Spleen (tissue), 11 donors: ENCODE results near the gene IRF2BP2. TPM values are rescaled to one million over a fixed set of nuclear protein-coding genes. Genes with fewer than 3 reads are reported as not detected.

Experiments used
- DNase-seq: peaks from one replicate; pipeline ENCODE4 v3.0.0-alpha.2; 2020
- H3K27ac ChIP-seq, 8 donors: fragments of 200-600 bp; sonication (generic) in 7 of 8; 1 replicate in 4 of 8; 2 replicates in 4 of 8; pipeline versions ENCODE4 v1.5.0 to v1.8.0; 2016 to 2021; ENCODE audit warnings: inconsistent platforms in 4 of 8, mild to moderate bottlenecking in 4 of 8, moderate library complexity in 1 of 8
- H3K27me3 ChIP-seq, 7 donors: fragments of 200-600 bp; sonication (generic) in 6 of 7; replicated peaks in 1 of 7; 1 replicate in 4 of 7; 2 replicates in 3 of 7; pipeline versions ENCODE4 v1.5.0 to v1.8.0; 2016 to 2021; ENCODE audit warnings: inconsistent platforms in 3 of 7, mild to moderate bottlenecking in 1 of 7
- H3K36me3 ChIP-seq, 6 donors: fragments of 200-600 bp; sonication (generic) in 5 of 6; 1 replicate in 4 of 6; 2 replicates in 2 of 6; pipeline versions ENCODE4 v1.5.0 to v1.8.0; 2016 to 2021; ENCODE audit warnings: inconsistent platforms in 2 of 6
- H3K4me1 ChIP-seq, 6 donors: fragments of 200-600 bp; sonication (generic) in 5 of 6; 1 replicate in 3 of 6; 2 replicates in 3 of 6; pipeline versions ENCODE4 v1.5.0 to v1.8.0; 2016 to 2021; ENCODE audit warnings: inconsistent platforms in 3 of 6
- H3K4me3 ChIP-seq, 8 donors: fragments of 200-600 bp; sonication (generic) in 7 of 8; 1 replicate in 4 of 8; 2 replicates in 4 of 8; pipeline versions ENCODE4 v1.5.0 to v1.8.0; 2016 to 2021; ENCODE audit warnings: inconsistent platforms in 4 of 8, mild to moderate bottlenecking in 4 of 8, moderate library complexity in 2 of 8
- H3K9me3 ChIP-seq, 8 donors: fragments of 200-600 bp; sonication (generic) in 7 of 8; 1 replicate in 4 of 8; 2 replicates in 4 of 8; pipeline versions ENCODE4 v1.5.0 to v1.8.0; 2016 to 2021; ENCODE audit warnings: inconsistent platforms in 4 of 8
- POLR2A ChIP-seq, 3 donors: fragments of 450-650 bp; IDR thresholded peaks; one replicate each; pipeline ENCODE4 v1.5.1; 2017; ENCODE audit warnings: antibody characterized with exemption in 3 of 3, mild to moderate bottlenecking in 1 of 3
- POLR2AphosphoS5 ChIP-seq, 3 donors: sonication (generic); formaldehyde crosslinking; IDR thresholded peaks; one replicate each; pipeline ENCODE4 v1.5.1; 2017; ENCODE audit warnings: antibody characterized with exemption in 3 of 3
- WGBS, 5 donors: extraction: QIAGEN DNeasy Blood & Tissue Kit in 3 of 5; methylation state at CpG; one replicate each; pipeline versions ENCODE4 v1.1.5 to v1.1.7; 2013 to 2018; 5-methylcytosine and 5-hydroxymethylcytosine counted together
- intact Hi-C: fragments of 100-400 bp; cut with DNase I; formaldehyde crosslinking; loops from one replicate; pipeline ENCODE4 v1.15.0; 2023; ENCODE audit warnings: low total_unique reads
- polyA plus RNA-seq, 3 donors: library from polyadenylated mRNA; stranded (reverse); fragments of 200-250 nt; gene quantifications; one replicate each; pipeline ENCODE4 v1.2.1, GENCODE V29; 2013
- total RNA-seq, 7 donors: library from RNA; depleted of rRNA in 3 of 7; stranded (reverse); fragments of >200 nt in 3 of 7; fragmentation: NEBNext Ultra II Directional in 4 of 7; extraction: Animal tissue kit (Norgen Biotek cat#: 25700) in 4 of 7; gene quantifications; one replicate each; pipeline versions ENCODE4 v1.1.0 to v1.2.1, GENCODE V29; 2016 to 2021
- TF ChIP-seq, protein P1 (sequence below), 11 experiments: fragments of 200-600 bp in 7 of 11; fragments of 450-650 bp in 4 of 11; sonication (generic) in 4 of 11; IDR thresholded peaks in 8 of 11; conservative IDR thresholded peaks in 3 of 11; 1 replicate in 7 of 11; 2 replicates in 4 of 11; pipeline versions ENCODE4 v1.4.0 to v1.8.0; 2016 to 2021; ENCODE audit warnings: antibody characterized with exemption in 11 of 11, inconsistent platforms in 4 of 11, mild to moderate bottlenecking in 1 of 11
- donor health status: healthy with polysubstance abuse.
- donor health status: DM: no; HTN: no; CAD: no; lungs with moderate emphysema.
- donor health status: DM: no; HTN: no; CAD: no.
- donor health status: Bipolar disorder and iron deficiency.
- donor health status: healthy.
- donor health status: DM: no; HTN: no; CAD: no.
- donor health status: DM: yes; HTN: yes; CAD: no.

IRF2BP2 gene
- total and polyA plus RNA-seq, 10 donors, result 39.1 to 109 (median 60.3) TPM

DNA sequence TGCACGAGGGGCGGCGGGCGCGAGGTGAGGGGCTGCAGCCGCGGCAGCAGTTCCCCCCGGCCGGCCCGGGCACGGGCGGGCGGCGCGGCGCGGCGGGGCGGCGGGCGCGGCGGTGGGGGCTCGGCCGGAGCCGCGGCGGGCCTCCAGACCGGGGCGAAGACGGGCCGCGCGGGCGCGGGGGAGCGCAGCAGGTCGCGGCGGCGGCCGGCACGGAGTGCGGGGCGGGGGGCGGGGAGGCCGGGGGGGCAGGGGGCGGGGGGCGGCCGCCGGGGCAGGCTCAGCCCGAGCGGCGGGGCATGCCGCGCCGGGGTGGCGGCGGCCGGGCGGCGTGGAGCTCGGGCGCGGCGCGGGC is 311 bp downstream of the IRF2BP2 start:
- DNase-seq, result peak; percentile 85
- 0% methylated on average over 9 to 67 of the region's 67 CpGs; no CpG with 5 or more reads in 3 of the 5 donors for WGBS, 5 donors
- peaks cover 0 to 37% (median 9%) of the 10 kb centered on the region in 6 donors for H3K36me3 ChIP-seq
- peaks cover 36 to 79% (median 69%) of the 10 kb centered on the region in 6 donors for H3K4me1 ChIP-seq
- no peaks in the 10 kb centered on the region for H3K27me3 ChIP-seq
- peak overlapping the region in 7 of 8 donors; percentile 40 to 89 (median 65) for H3K4me3 ChIP-seq
- TF ChIP-seq POLR2AphosphoS5 (IDR thresholded peaks at IDR 0.05), result no peak
- TF ChIP-seq, protein P1, sequence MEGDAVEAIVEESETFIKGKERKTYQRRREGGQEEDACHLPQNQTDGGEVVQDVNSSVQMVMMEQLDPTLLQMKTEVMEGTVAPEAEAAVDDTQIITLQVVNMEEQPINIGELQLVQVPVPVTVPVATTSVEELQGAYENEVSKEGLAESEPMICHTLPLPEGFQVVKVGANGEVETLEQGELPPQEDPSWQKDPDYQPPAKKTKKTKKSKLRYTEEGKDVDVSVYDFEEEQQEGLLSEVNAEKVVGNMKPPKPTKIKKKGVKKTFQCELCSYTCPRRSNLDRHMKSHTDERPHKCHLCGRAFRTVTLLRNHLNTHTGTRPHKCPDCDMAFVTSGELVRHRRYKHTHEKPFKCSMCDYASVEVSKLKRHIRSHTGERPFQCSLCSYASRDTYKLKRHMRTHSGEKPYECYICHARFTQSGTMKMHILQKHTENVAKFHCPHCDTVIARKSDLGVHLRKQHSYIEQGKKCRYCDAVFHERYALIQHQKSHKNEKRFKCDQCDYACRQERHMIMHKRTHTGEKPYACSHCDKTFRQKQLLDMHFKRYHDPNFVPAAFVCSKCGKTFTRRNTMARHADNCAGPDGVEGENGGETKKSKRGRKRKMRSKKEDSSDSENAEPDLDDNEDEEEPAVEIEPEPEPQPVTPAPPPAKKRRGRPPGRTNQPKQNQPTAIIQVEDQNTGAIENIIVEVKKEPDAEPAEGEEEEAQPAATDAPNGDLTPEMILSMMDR (IDR thresholded peaks at IDR 0.05 in 8 of 11, conservative IDR thresholded peaks at IDR 0.05 in 3 of 11), result no peak
- TF ChIP-seq POLR2A (IDR thresholded peaks at IDR 0.05), result no peak
- no peaks in the 10 kb centered on the region for H3K9me3 ChIP-seq
- H3K27ac ChIP-seq, result peak overlapping the region; percentile 99 to 100 (median 100)
- intact Hi-C loops, result loop anchor here (5.0 kb wide), 1 partner anchor 113 kb away; no protein-coding TSS in a partner anchor

DNA sequence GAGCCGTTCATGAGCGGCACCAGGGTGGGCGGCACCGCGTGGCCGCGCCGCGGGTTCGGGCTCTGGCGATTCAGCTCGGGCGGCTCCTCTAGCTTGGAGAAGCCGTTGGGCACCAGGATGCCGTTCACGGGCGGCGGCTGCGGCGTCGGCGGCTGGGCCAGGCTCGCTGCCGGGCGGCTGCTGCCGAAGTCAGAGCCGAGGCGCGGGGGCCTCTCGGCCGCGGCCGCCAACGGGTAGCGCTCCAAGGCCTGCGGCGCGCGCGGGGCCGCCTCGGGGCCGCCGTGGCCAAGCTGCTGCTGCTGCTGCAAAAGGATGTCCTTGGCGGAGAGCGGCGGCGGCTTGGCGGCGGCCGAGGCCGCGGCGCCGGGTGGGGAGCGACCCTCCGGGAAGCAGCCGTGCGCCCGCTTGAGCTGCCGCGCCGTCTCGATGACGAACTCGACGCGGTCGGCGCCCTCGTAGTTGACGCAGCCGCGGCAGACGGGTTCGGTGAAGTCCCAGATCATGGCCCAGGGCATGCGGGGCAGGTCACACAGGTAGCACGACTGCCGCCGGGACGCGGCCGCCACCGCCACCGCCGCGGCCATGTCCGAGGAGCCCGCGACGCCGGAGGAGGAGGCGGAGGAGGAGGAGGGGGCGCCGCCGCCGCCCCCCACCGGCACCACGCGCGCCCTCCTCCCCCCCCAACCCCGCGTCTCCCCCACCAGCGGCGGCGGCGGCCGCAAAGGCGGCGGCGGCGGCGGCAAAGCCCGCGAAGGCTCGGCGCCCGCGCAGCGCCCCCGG is 877 bp downstream of the IRF2BP2 start:
- DNase-seq, result peak; percentile 95
- peak overlapping the region; percentile 34 to 89 (median 66) for H3K4me3 ChIP-seq
- 0 to 1% (median 1%) methylated on average over 43 to 113 of the region's 121 CpGs; no CpG with 5 or more reads in 1 of the 5 donors for WGBS, 5 donors
- H3K4me1 ChIP-seq, result peaks cover 42 to 80% (median 72%) of the 10 kb centered on the region in 6 donors
- TF ChIP-seq POLR2AphosphoS5 (IDR thresholded peaks at IDR 0.05) (peak; percentile 79 to 85 (median 83)), POLR2A (IDR thresholded peaks at IDR 0.05) (peak in 1 of 3 donors; percentile 46)
- TF ChIP-seq, protein P1 (IDR thresholded peaks at IDR 0.05 in 8 of 11, conservative IDR thresholded peaks at IDR 0.05 in 3 of 11), result no peak
- peak overlapping the region; percentile 97 to 100 (median 100) for H3K27ac ChIP-seq
- H3K36me3 ChIP-seq, result peaks cover 0 to 42% (median 9%) of the 10 kb centered on the region in 6 donors
- no peaks in the 10 kb centered on the region for H3K27me3 ChIP-seq
- intact Hi-C loops, result no loop called here
- H3K9me3 ChIP-seq, result no peaks in the 10 kb centered on the region

DNA sequence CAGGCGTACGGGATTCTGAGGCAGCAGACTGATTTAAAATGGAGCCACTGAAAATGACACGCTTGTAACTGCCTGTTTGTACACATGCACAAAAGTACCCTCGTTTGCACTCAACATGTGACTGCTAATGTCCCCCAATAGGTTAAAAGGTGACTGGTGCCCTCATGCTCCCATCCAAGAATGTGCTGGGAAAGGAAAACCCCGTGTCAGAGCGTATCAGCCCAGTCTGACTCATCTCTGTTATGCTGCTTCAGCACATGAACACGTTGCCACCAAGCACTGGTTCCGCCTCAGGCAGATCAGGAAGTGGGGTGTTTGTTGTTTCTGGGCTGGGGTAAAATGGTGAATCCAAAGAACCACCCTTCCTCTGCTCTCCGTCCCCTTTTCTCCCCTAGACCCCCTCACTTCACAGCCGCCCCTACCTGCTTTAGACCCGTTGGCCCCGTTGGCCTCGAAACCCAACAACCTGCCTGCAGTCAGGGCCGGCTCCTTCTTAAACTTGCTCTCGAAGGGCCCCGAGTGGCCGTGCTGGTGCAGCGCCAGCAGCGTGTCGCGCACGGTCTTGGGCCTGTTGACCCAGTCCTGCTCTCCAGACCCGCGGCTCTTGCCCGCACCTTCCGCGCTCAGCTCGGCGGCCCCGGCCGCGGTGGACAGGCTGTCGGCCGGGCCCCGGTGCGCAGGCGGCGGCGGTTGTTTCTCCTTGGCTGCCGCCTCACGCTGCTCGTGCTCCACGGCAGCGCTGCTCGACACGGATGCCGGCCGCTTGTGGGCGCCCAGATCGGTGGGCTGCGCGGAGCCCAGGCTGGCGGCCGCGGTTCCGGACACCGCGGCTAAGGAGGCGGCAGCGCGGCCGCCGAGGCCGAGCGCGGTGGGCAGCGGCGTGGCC is 1.7 kb downstream of the IRF2BP2 start:
- Histone ChIP-seq H3K36me3 (peaks cover 0 to 50% (median 9%) of the 10 kb centered on the region in 6 donors), H3K4me1 (peaks cover 43 to 80% (median 72%) of the 10 kb centered on the region in 6 donors), H3K9me3 (no peaks in the 10 kb centered on the region), H3K4me3 (peak overlapping the region; percentile 34 to 89 (median 66)), H3K27me3 (no peaks in the 10 kb centered on the region), H3K27ac (peak overlapping the region; percentile 97 to 100 (median 100))
- peak; percentile 93 for DNase-seq
- TF ChIP-seq POLR2AphosphoS5 (IDR thresholded peaks at IDR 0.05) (peak; percentile 80 to 97 (median 85)), POLR2A (IDR thresholded peaks at IDR 0.05) (peak in 1 of 3 donors; percentile 51)
- TF ChIP-seq, protein P1 (IDR thresholded peaks at IDR 0.05 in 8 of 11, conservative IDR thresholded peaks at IDR 0.05 in 3 of 11), result no peak
- 1 to 3% (median 2%) methylated on average over 31 to 68 of the region's 68 CpGs for WGBS, 5 donors
- intact Hi-C loops, result no loop called here
